ENCODE results near the gene DSP. TPM values are rescaled to one million over a fixed set of nuclear protein-coding genes. Genes with fewer than 3 reads are reported as not detected.

DSP gene
- total RNA-seq, 1 experiment from 2014 or later = not detected

DNA sequence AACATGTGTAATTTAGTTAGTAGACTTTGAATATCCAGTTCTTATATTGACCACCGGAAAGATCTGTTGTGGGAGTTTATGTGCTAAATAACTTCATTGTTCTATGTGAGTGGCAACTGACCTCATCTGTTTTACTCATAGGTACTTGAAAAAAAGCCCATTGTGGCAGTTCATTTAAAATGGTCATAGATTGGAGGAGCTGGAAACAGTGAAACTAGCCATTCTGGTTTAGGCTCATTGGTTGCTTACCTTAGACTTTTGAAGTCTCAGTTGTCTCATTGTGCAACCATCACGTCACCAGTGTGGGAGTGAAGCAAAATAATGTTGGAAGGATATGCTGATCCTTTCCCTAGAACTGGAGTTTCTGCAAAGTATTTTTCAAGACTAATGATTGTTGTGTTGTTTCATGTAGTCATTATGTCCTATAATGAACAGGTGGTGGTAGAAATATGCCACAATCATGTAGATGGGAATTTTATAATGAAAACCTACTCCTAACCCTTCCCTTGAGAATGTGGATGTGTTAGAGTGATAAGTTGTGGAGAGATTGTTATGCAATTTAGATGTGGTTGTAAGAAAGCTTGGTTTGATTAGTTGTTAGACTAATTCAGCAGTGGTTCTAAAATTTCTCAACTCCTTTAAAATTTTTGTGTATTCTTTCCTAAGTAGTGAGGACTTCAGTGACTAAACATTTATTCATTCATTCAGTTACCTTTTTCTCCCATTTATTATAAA is 18.3 kb downstream of the DSP start:
- Histone ChIP-seq H2AFZ (ENCODE audit: low read length) (no peak overlapping the region), H3K9me3 (ENCODE audit: low read length) (no peaks in the 10 kb centered on the region), H3K4me1 (ENCODE audit: low read length) (no peaks in the 10 kb centered on the region), H3K79me2 (ENCODE audit: low read length) (no peaks in the 10 kb centered on the region), H3K9me2 (replicated peaks; ENCODE audit: insufficient read depth, low read length) (no peaks in the 10 kb centered on the region), H3K27me3 (ENCODE audit: low read length) (no peaks in the 10 kb centered on the region), H3K9ac (ENCODE audit: low read length) (no peak overlapping the region), H4K20me1 (ENCODE audit: insufficient read depth, low read depth, low read length) (no peaks in the 10 kb centered on the region), H3K4me2 (ENCODE audit: low read depth, low read length, poor library complexity, severe bottlenecking) (no peak overlapping the region), H3K4me3 (ENCODE audit: low read length) (no peak overlapping the region), H3K36me3 (ENCODE audit: insufficient read depth, low read length) (no peaks in the 10 kb centered on the region), H3K27ac (ENCODE audit: low read length) (no peak overlapping the region)
- DNase-seq = no peak

DNA sequence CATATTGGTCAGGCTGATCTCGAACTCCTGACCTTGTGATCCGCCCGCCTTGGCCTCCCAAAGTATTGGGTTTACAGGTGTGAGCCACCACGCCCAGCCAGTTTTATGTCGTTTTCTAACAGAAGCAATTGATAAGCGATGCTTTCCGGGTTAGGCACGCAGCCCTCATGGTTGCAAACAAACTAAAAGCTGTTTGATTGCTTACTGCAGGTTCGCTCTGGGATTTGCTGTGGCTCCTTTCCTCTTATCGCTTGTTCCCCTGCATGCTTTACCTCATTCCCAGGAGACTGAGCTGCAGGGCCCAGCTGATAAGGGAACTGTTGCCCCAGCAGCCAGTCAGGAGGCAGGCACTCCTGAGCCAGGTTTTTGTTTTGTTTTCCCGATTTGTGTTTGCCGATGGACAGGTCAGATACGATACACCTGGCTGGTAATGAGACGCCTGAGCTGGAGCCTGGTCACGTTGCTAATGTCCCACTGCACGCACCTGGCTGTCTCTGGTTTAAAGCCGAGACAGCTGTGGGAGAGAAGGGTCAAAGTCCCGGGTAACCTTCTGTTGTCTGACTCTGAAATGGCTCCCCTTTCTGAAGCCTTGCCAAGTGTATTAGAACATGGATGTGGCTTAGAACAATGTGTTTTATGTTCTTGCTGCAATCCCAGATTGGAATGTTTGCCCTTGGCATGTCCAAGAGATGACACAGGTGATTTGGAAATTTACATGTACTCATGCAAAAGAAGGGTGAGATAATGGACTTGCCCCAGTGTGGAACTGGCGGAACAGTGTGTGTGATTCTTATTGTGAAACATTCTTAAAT is 19.9 kb downstream of the DSP start:
- no peaks in the 10 kb centered on the region for H3K36me3 ChIP-seq (ENCODE audit: insufficient read depth, low read length)
- no peak overlapping the region for H2AFZ ChIP-seq (ENCODE audit: low read length)
- no peaks in the 10 kb centered on the region for H3K27me3 ChIP-seq (ENCODE audit: low read length)
- H3K27ac ChIP-seq (ENCODE audit: low read length) = no peak overlapping the region
- H3K4me2 ChIP-seq (ENCODE audit: low read depth, low read length, poor library complexity, severe bottlenecking) = no peak overlapping the region
- no peaks in the 10 kb centered on the region for H3K4me1 ChIP-seq (ENCODE audit: low read length)
- no peak overlapping the region for H3K4me3 ChIP-seq (ENCODE audit: low read length)
- H3K79me2 ChIP-seq (ENCODE audit: low read length) = no peaks in the 10 kb centered on the region
- H3K9ac ChIP-seq (ENCODE audit: low read length) = no peak overlapping the region
- no peaks in the 10 kb centered on the region for H4K20me1 ChIP-seq (ENCODE audit: insufficient read depth, low read depth, low read length)
- no peaks in the 10 kb centered on the region for H3K9me3 ChIP-seq (ENCODE audit: low read length)
- DNase-seq = no peak
- H3K9me2 ChIP-seq (replicated peaks; ENCODE audit: insufficient read depth, low read length) = no peaks in the 10 kb centered on the region

DNA sequence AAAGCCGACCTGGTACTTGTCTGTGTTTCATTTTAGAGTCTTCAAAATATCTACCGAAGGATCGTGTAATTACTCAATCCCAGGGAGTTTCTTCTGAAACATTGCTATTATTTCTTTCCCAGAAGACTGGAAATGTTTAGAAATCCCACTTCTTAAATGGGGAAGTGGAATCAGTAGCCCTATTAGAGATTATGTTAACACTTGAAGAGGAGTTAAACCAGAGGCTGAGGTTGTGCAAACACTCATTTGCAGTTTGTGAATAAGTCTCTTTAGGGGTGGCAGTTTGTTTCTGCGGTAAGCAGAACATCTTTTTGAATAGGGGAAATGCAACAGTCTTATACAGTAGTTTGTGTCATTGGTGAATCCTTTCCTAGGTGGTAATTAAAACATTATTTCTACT is 21.3 kb downstream of the DSP start:
- Histone ChIP-seq H3K4me1 (ENCODE audit: low read length) (no peaks in the 10 kb centered on the region), H3K27me3 (ENCODE audit: low read length) (no peaks in the 10 kb centered on the region), H3K9me3 (ENCODE audit: low read length) (no peaks in the 10 kb centered on the region), H3K27ac (ENCODE audit: low read length) (no peak overlapping the region), H3K9ac (ENCODE audit: low read length) (no peak overlapping the region), H3K36me3 (ENCODE audit: insufficient read depth, low read length) (no peaks in the 10 kb centered on the region), H3K9me2 (replicated peaks; ENCODE audit: insufficient read depth, low read length) (no peaks in the 10 kb centered on the region), H3K4me3 (ENCODE audit: low read length) (no peak overlapping the region), H4K20me1 (ENCODE audit: insufficient read depth, low read depth, low read length) (no peaks in the 10 kb centered on the region), H3K79me2 (ENCODE audit: low read length) (no peaks in the 10 kb centered on the region), H2AFZ (ENCODE audit: low read length) (no peak overlapping the region), H3K4me2 (ENCODE audit: low read depth, low read length, poor library complexity, severe bottlenecking) (no peak overlapping the region)
- DNase-seq = no peak

DNA sequence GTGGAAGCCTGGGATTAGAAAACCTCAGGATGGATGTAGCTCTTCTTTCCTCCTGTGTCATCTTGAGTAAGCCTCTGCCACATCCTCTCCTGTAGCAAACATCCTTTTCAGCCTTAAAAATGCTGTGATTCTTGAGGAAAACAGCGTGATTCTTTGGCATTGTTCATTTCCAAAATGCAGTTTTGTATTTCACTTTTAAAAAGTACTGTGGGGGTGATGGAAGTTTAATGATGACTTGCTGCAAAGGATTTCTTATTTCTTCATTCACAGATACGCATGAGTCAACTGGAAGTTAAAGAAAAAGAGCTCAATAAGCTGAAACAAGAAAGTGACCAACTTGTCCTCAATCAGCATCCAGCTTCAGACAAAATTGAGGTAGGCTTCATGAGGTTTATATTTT is 24.6 kb downstream of the DSP start:
- no peaks in the 10 kb centered on the region for H3K9me3 ChIP-seq (ENCODE audit: low read length)
- no peaks in the 10 kb centered on the region for H3K4me1 ChIP-seq (ENCODE audit: low read length)
- no peaks in the 10 kb centered on the region for H3K27me3 ChIP-seq (ENCODE audit: low read length)
- DNase-seq = no peak
- no peaks in the 10 kb centered on the region for H3K9me2 ChIP-seq (replicated peaks; ENCODE audit: insufficient read depth, low read length)
- no peak overlapping the region for H3K4me3 ChIP-seq (ENCODE audit: low read length)
- no peak overlapping the region for H2AFZ ChIP-seq (ENCODE audit: low read length)
- H3K36me3 ChIP-seq (ENCODE audit: insufficient read depth, low read length) = no peaks in the 10 kb centered on the region
- no peaks in the 10 kb centered on the region for H3K79me2 ChIP-seq (ENCODE audit: low read length)
- H4K20me1 ChIP-seq (ENCODE audit: insufficient read depth, low read depth, low read length) = no peaks in the 10 kb centered on the region
- H3K9ac ChIP-seq (ENCODE audit: low read length) = no peak overlapping the region
- H3K27ac ChIP-seq (ENCODE audit: low read length) = no peak overlapping the region
- H3K4me2 ChIP-seq (ENCODE audit: low read depth, low read length, poor library complexity, severe bottlenecking) = no peak overlapping the region

DNA sequence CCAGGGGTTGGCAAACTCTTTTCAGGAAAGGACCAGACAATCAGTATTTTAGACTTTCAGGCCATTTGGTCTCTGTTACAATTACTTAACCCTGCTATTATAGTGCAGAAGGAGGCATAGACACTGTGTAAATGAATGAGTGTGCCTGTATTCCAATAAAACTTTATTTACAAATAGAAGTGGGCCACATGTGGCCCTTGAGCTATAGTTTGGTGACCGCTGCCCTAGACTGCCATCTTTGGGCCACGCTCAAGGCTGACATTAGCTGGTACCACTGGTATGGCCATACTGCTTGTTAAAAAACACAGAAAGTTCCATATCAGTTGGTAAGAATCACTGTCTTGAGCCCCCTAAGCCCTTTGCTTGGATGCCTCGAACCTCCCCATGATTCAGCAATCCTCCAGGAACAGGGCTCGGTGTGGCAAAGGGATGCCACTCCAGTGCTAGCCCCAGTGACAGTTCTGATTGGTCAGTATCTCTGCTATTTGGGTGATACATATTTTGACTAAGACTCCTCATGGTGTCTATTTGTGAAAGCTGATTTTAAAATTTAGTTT is 25.2 kb downstream of the DSP start:
- no peaks in the 10 kb centered on the region for H3K36me3 ChIP-seq (ENCODE audit: insufficient read depth, low read length)
- no peaks in the 10 kb centered on the region for H3K27me3 ChIP-seq (ENCODE audit: low read length)
- no peak overlapping the region for H3K4me3 ChIP-seq (ENCODE audit: low read length)
- no peak overlapping the region for H3K27ac ChIP-seq (ENCODE audit: low read length)
- H3K9ac ChIP-seq (ENCODE audit: low read length) = no peak overlapping the region
- H3K79me2 ChIP-seq (ENCODE audit: low read length) = no peaks in the 10 kb centered on the region
- H3K4me2 ChIP-seq (ENCODE audit: low read depth, low read length, poor library complexity, severe bottlenecking) = no peak overlapping the region
- H3K9me2 ChIP-seq (replicated peaks; ENCODE audit: insufficient read depth, low read length) = no peaks in the 10 kb centered on the region
- no peak overlapping the region for H2AFZ ChIP-seq (ENCODE audit: low read length)
- DNase-seq = no peak
- H4K20me1 ChIP-seq (ENCODE audit: insufficient read depth, low read depth, low read length) = no peaks in the 10 kb centered on the region
- no peaks in the 10 kb centered on the region for H3K9me3 ChIP-seq (ENCODE audit: low read length)
- no peaks in the 10 kb centered on the region for H3K4me1 ChIP-seq (ENCODE audit: low read length)

DNA sequence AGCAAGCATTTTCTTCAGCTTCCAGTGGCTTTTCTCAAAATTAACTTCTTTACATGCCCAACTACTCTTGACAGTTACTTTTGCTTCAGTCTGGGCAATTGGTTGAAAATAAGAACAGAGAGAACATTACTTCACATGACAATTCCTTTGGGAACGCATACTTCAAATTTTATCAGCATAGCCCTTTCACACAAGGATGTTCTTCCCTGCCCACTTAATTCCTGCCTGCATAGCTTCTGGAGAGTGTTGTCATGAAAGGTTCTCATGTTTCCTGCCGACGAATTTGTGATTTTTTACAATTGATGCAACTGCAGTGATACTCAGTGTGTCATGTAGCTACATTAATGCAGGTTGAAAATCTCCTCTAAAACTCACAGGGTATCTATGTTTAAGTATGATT is 26.6 kb downstream of the DSP start:
- no peaks in the 10 kb centered on the region for H3K27me3 ChIP-seq (ENCODE audit: low read length)
- no peak overlapping the region for H3K4me2 ChIP-seq (ENCODE audit: low read depth, low read length, poor library complexity, severe bottlenecking)
- no peaks in the 10 kb centered on the region for H3K4me1 ChIP-seq (ENCODE audit: low read length)
- DNase-seq = no peak
- H3K9me2 ChIP-seq (replicated peaks; ENCODE audit: insufficient read depth, low read length) = no peaks in the 10 kb centered on the region
- no peak overlapping the region for H3K27ac ChIP-seq (ENCODE audit: low read length)
- no peaks in the 10 kb centered on the region for H3K36me3 ChIP-seq (ENCODE audit: insufficient read depth, low read length)
- H3K9me3 ChIP-seq (ENCODE audit: low read length) = no peaks in the 10 kb centered on the region
- H3K79me2 ChIP-seq (ENCODE audit: low read length) = no peaks in the 10 kb centered on the region
- H3K4me3 ChIP-seq (ENCODE audit: low read length) = no peak overlapping the region
- H2AFZ ChIP-seq (ENCODE audit: low read length) = no peak overlapping the region
- H4K20me1 ChIP-seq (ENCODE audit: insufficient read depth, low read depth, low read length) = no peaks in the 10 kb centered on the region
- H3K9ac ChIP-seq (ENCODE audit: low read length) = no peak overlapping the region

DNA sequence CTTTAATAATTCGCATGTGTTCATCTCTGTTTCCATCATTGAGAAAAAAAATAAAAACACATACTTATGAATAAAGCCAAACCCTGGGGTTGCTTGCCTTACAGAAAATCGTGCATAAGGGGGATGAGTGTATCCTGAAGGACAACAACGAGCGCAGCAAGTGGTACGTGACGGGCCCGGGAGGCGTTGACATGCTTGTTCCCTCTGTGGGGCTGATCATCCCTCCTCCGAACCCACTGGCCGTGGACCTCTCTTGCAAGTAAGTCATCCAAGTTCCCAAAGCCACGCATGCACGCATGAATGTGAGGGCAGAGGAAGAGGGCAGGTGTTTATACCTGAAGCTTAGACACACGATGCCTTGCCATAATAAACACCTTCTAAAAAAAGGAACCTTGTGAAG is 27.6 kb downstream of the DSP start:
- no peak overlapping the region for H3K4me2 ChIP-seq (ENCODE audit: low read depth, low read length, poor library complexity, severe bottlenecking)
- no peaks in the 10 kb centered on the region for H3K36me3 ChIP-seq (ENCODE audit: insufficient read depth, low read length)
- H2AFZ ChIP-seq (ENCODE audit: low read length) = no peak overlapping the region
- no peak overlapping the region for H3K9ac ChIP-seq (ENCODE audit: low read length)
- no peaks in the 10 kb centered on the region for H3K9me3 ChIP-seq (ENCODE audit: low read length)
- no peaks in the 10 kb centered on the region for H3K79me2 ChIP-seq (ENCODE audit: low read length)
- H3K27ac ChIP-seq (ENCODE audit: low read length) = no peak overlapping the region
- no peak for DNase-seq
- H3K9me2 ChIP-seq (replicated peaks; ENCODE audit: insufficient read depth, low read length) = no peaks in the 10 kb centered on the region
- H3K4me3 ChIP-seq (ENCODE audit: low read length) = no peak overlapping the region
- H4K20me1 ChIP-seq (ENCODE audit: insufficient read depth, low read depth, low read length) = no peaks in the 10 kb centered on the region
- no peaks in the 10 kb centered on the region for H3K4me1 ChIP-seq (ENCODE audit: low read length)
- H3K27me3 ChIP-seq (ENCODE audit: low read length) = no peaks in the 10 kb centered on the region

DNA sequence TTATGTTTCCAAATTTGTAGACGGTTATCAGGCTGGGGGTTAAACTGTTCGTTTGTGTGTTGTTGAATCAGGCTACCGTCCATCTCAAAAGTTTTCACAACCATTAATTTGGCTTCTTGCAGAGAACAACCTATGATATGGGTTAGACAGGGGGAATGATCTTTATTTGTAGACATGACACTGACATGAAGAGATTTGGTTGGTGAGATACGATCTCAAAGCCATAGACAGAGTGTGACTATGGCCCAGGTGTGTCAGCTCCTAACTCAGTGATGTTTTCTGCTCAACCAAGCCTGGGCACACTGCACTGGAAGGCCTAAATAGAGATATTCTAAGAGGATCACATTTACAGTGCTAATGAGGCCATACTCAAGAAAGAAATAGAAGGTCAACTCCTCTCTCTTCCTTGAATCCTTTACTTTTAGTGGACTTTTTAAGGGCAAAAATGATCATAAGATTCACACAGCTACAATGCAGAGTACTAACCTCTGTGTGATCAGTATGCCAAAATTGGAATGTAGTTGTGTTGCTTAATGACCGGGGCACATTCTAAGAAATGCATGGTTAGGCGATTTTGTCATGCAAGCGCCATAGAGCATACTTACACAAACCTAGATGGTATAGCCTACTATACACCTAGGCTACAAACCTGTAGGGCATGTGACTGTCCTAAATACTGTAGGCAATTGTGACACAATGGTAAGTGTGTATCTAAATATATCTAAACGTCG is 30.9 kb downstream of the DSP start:
- Histone ChIP-seq H3K4me2 (ENCODE audit: low read depth, low read length, poor library complexity, severe bottlenecking) (no peak overlapping the region), H3K4me1 (ENCODE audit: low read length) (no peaks in the 10 kb centered on the region), H2AFZ (ENCODE audit: low read length) (no peak overlapping the region), H3K9me3 (ENCODE audit: low read length) (no peaks in the 10 kb centered on the region), H4K20me1 (ENCODE audit: insufficient read depth, low read depth, low read length) (no peaks in the 10 kb centered on the region), H3K27ac (ENCODE audit: low read length) (no peak overlapping the region), H3K4me3 (ENCODE audit: low read length) (no peak overlapping the region), H3K36me3 (ENCODE audit: insufficient read depth, low read length) (no peaks in the 10 kb centered on the region), H3K9ac (ENCODE audit: low read length) (no peak overlapping the region), H3K79me2 (ENCODE audit: low read length) (no peaks in the 10 kb centered on the region), H3K27me3 (ENCODE audit: low read length) (no peaks in the 10 kb centered on the region), H3K9me2 (replicated peaks; ENCODE audit: insufficient read depth, low read length) (no peaks in the 10 kb centered on the region)
- DNase-seq = no peak

Data from Karpas-422 (cell line).